ENCODE results near the gene TNFAIP1.

Gene TNFAIP1

GRCh38 chr17:28372203-28372944, 36.8 kb downstream of the TNFAIP1 start:
- no peak for DNase-seq

GRCh38 chr17:28372945-28373274, 37.3 kb downstream of the TNFAIP1 start:
- no peak for DNase-seq

- DNase-seq = no peak
Measured at GRCh38 chr17:28379814-28380801, 44.5 kb downstream of the TNFAIP1 start.

GRCh38 chr17:28381141-28381825, 45.7 kb downstream of the TNFAIP1 start:
- DNase-seq = no peak

GRCh38 chr17:28384281-28385036, 48.9 kb downstream of the TNFAIP1 start:
- no peak for DNase-seq

- DNase-seq = no peak
Measured at GRCh38 chr17:28385037-28385400, 49.5 kb downstream of the TNFAIP1 start.

- no peak for DNase-seq
Measured at GRCh38 chr17:28385406-28385805, 49.8 kb downstream of the TNFAIP1 start.

GRCh38 chr17:28386391-28386790, 50.8 kb downstream of the TNFAIP1 start:
- DNase-seq = no peak

GRCh38 chr17:28388106-28388505, 52.5 kb downstream of the TNFAIP1 start:
- no peak for DNase-seq

GRCh38 chr17:28390141-28390540, 54.6 kb downstream of the TNFAIP1 start:
- DNase-seq = no peak

GRCh38 chr17:28390563-28390962, 55.0 kb downstream of the TNFAIP1 start:
- DNase-seq = no peak

GRCh38 chr17:28390984-28391383, 55.4 kb downstream of the TNFAIP1 start:
- DNase-seq = no peak

- no peak for DNase-seq
Measured at GRCh38 chr17:28391401-28391800, 55.8 kb downstream of the TNFAIP1 start.

- DNase-seq = no peak
Measured at GRCh38 chr17:28392491-28392890, 56.9 kb downstream of the TNFAIP1 start.

GRCh38 chr17:28394337-28395116, 59.0 kb downstream of the TNFAIP1 start:
- no peak for DNase-seq

- no peak for DNase-seq
Measured at GRCh38 chr17:28395426-28395825, 59.9 kb downstream of the TNFAIP1 start.

GRCh38 chr17:28395968-28396367, 60.4 kb downstream of the TNFAIP1 start:
- no peak for DNase-seq
